Urinary bladder (tissue), 4 donors: ENCODE measurements around the gene CFHR5. TPM values are rescaled to one million over a fixed set of nuclear protein-coding genes. Genes with fewer than 3 reads are reported as not detected.
"Not testable (repeated sequence)": the region's sequence is repeated elsewhere in the genome, so short reads cannot be mapped to it uniquely, and the experiment has no call there.

Experiments used
- DNase-seq: peaks from one replicate; pipeline ENCODE4 v3.0.0-alpha.2; 2015; ENCODE audit errors: extremely low spot score
- H3K27ac ChIP-seq: one replicate; pipeline ENCODE4 v1.5.1; 2013; ENCODE audit warnings: low read depth, mild to moderate bottlenecking, moderate library complexity
- H3K36me3 ChIP-seq: one replicate; pipeline ENCODE4 v1.6.1; 2013; ENCODE audit warnings: mild to moderate bottlenecking, moderate library complexity; ENCODE audit not compliant: insufficient read depth
- H3K4me1 ChIP-seq: one replicate; pipeline ENCODE4 v1.6.1; 2013; ENCODE audit warnings: mild to moderate bottlenecking, moderate library complexity; ENCODE audit not compliant: insufficient read depth
- H3K4me3 ChIP-seq: one replicate; pipeline ENCODE4 v1.5.1; 2013; ENCODE audit warnings: low read depth, low read length
- WGBS: extraction: QIAGEN DNeasy Blood & Tissue Kit; methylation state at CpG from one replicate; pipeline ENCODE4 v1.1.7; 2013; 5-methylcytosine and 5-hydroxymethylcytosine counted together
- polyA plus RNA-seq: library from polyadenylated mRNA; stranded (reverse); fragments of 200-250 nt; gene quantifications from one replicate; pipeline ENCODE4 v1.2.3, GENCODE V29; 2013
- total RNA-seq: library from RNA; depleted of rRNA; stranded (reverse); fragments of >200 nt; gene quantifications from one replicate; pipeline ENCODE4 v1.2.3, GENCODE V29; 2014
- donor health status: healthy with polysubstance abuse.
- donor health status: healthy.

CFHR5 gene
- total and polyA plus RNA-seq, 2 donors = 0.05 TPM; not detected in 1

DNA sequence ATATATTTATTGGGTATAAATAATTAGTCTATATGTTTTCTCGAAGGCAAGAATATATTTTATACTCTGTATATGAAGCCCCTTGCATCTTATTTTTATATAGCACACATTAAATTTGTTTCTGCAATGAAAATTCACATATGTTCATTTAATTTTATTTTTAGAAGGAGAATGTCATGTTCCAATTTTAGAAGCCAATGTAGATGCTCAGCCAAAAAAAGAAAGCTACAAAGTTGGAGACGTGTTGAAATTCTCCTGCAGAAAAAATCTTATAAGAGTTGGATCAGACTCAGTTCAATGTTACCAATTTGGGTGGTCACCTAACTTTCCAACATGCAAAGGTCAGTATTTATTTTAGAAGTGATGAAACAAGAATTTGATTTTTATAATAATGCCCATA lies 16.6 kb downstream of the CFHR5 start:
- H3K36me3 ChIP-seq = no peaks in the 10 kb centered on the region
- H3K4me1 ChIP-seq = no peaks in the 10 kb centered on the region
- DNase-seq = no peak
- 54% methylated on average over 2 of the region's 2 CpGs for WGBS
- H3K27ac ChIP-seq = no peak overlapping the region
- H3K4me3 ChIP-seq = no peak overlapping the region

DNA sequence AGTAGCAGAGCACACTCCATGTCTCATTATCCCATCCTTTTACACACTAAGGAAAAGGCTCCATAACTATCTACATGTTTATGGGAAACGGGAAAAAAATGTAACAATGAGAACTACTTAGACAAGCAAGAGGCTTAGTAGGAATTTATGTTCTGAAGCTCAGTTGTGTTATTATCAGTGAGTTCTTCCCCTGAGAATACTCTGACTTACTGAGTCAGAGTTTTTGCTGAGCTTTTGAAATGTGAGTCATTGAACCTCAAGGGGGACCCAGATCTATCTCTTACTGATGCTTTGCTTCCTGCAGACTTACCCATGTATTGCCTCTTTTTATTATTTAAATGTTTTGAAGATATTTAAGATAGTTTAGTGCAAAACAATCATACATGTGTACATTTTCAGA lies 20.1 kb downstream of the CFHR5 start:
- Histone ChIP-seq H3K4me1 (no peaks in the 10 kb centered on the region), H3K36me3 (no peaks in the 10 kb centered on the region), H3K4me3 (no peak overlapping the region), H3K27ac (no peak overlapping the region)
- 26% methylated on average over 1 of the region's 1 CpG for WGBS
- DNase-seq = no peak

DNA sequence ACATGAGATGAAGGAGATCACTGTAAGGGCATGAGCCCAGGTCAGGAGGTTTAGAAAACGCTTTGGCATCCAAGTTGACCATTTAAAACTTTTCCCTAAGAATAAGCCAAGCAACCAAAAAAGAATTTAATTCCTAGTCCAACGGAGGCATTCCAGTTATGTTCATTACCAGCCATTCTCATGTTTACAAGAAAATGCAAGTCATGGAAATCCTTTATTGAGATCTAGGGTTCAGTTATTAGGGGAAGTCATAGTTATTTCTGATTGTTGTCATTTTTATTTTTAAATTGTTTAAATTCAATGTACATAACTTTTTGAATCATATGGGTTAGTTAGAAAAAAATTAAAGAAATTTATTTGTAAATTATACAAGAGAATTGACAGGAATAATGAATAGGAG lies 24.5 kb downstream of the CFHR5 start:
- 80% methylated on average over 2 of the region's 2 CpGs for WGBS
- Histone ChIP-seq H3K4me1 (no peaks in the 10 kb centered on the region), H3K27ac (no peak overlapping the region), H3K4me3 (no peak overlapping the region), H3K36me3 (no peaks in the 10 kb centered on the region)
- DNase-seq = no peak

DNA sequence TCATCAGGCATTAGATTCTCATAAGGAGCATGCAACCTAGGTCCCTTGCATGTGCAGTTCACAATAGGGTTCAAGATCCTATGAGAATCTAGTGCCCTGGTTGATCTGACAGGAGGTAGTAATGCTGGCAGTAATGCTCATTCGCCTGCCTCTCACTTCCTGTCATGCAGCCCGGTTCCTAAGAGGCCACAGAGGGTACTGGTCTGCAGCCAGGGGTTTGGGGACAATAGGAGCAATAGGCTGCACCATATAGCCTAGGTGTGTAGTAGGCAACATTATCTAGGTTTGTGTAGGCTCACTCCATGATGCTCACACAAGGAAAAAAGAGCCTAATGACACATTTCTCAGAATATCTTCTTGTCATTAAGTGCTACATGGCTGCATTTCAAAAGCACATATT lies 25.8 kb downstream of the CFHR5 start:
- Histone ChIP-seq H3K36me3 (no peaks in the 10 kb centered on the region), H3K27ac (no peak overlapping the region), H3K4me1 (no peaks in the 10 kb centered on the region), H3K4me3 (no peak overlapping the region)
- WGBS = 72% methylated on average over 2 of the region's 2 CpGs
- no peak for DNase-seq

DNA sequence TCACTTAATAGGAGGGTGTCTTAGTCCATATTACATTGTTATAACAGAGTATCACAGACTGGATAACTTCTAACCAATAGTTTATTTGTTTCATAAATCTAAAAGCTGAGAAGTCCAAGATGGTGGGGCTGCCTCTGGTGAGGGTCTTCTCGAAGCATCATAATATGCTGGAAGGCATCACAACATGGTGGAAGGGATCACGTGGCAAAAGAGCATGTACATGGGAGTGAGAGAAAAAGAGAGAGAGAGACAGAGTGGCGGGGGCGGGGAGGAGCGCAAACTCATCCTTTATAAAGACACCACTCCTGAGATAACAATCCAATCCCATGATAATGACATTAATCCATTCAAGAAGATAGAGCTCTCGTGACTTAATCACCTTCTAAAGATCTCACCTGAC lies 31.5 kb downstream of the CFHR5 start:
- no peak overlapping the region for H3K27ac ChIP-seq
- DNase-seq = no peak
- no peaks in the 10 kb centered on the region for H3K36me3 ChIP-seq
- no peak overlapping the region for H3K4me3 ChIP-seq
- 82% methylated on average over 6 of the region's 6 CpGs for WGBS
- H3K4me1 ChIP-seq = no peaks in the 10 kb centered on the region

DNA sequence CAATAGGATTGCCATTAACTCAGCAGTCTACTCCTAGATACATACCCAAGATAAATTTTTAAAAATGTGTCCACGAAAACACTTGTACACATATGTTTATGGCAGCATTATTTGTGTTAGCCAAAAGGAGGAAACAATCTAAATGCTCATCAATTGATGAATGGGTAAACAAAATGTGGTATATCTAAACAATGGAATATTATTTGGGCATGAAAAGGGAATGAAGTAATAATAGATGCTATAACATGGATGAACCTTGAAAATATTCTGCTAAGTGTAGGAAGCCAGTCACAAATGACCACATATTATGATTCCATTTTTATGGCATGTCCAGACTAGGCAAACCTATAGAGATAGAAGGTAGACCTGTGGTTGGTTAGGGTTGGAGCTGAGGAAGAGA lies 34.3 kb downstream of the CFHR5 start:
- no peak overlapping the region for H3K27ac ChIP-seq
- no peak for DNase-seq
- no peaks in the 10 kb centered on the region for H3K4me1 ChIP-seq
- H3K4me3 ChIP-seq = no peak overlapping the region
- WGBS = 96% methylated on average over 1 of the region's 1 CpG
- no peaks in the 10 kb centered on the region for H3K36me3 ChIP-seq

DNA sequence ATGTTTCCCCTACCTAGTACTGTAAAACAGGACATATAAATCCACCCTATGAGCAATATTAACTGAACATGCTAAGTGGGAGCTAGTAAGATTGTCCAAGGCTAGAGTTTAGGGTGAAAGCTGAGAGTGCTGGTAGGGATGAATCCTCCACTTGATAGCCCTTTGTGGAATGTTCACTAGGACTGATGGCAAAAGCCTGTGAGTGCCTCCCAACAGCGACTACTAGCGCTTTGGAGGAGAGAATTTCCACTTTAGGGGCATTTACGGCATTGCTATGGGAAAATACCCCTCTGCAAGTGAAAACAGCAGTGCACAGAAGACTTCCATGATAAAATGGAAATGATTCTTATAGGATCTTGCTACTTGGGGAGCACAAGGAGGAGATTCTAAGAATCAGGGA lies 35.9 kb downstream of the CFHR5 start:
- H3K36me3 ChIP-seq = no peaks in the 10 kb centered on the region
- H3K4me3 ChIP-seq = no peak overlapping the region
- WGBS = 86% methylated on average over 3 of the region's 3 CpGs
- DNase-seq = no peak
- H3K4me1 ChIP-seq = no peaks in the 10 kb centered on the region
- no peak overlapping the region for H3K27ac ChIP-seq

GRCh38 chr1:197016751-197017150 lies 39.4 kb downstream of the CFHR5 start:
- no peak overlapping the region for H3K27ac ChIP-seq
- H3K36me3 ChIP-seq = no peaks in the 10 kb centered on the region
- no peaks in the 10 kb centered on the region for H3K4me1 ChIP-seq
- no peak for DNase-seq
- no peak overlapping the region for H3K4me3 ChIP-seq
- 89% methylated on average over 1 of the region's 1 CpG for WGBS

- Histone ChIP-seq H3K36me3 (no peaks in the 10 kb centered on the region), H3K4me3 (no peak overlapping the region), H3K4me1 (no peaks in the 10 kb centered on the region), H3K27ac (no peak overlapping the region)
- WGBS = 68% methylated on average over 8 of the region's 8 CpGs
- no peak for DNase-seq
These were observed 40.3 kb downstream of the CFHR5 start for GRCh38 chr1:197017558-197018146.

DNA sequence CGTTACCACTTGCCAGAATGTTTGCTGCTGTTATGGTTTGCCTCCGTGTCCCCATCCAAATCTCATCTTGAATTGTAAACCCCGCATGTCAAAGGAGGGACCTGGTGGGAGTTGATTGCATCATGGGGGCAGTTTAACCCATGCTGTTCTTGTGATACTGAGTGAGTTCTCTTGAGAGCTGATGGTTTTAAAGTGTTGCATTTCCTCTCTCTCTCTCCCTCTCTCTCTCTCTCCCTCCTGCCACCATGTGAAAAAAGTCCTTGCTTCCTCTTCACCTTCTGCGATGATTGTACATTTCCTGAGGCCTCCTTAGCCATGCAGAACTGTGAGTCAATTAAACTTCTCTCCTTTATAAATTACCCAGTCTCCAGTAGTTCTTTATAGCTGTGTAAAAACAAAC lies 44.4 kb downstream of the CFHR5 start:
- DNase-seq = no peak
- Histone ChIP-seq H3K4me1 (no peaks in the 10 kb centered on the region), H3K27ac (no peak overlapping the region), H3K4me3 (no peak overlapping the region), H3K36me3 (no peaks in the 10 kb centered on the region)
- 27% methylated on average over 4 of the region's 4 CpGs for WGBS

- Histone ChIP-seq H3K4me3 (no peak overlapping the region), H3K36me3 (no peaks in the 10 kb centered on the region), H3K27ac (no peak overlapping the region), H3K4me1 (no peaks in the 10 kb centered on the region)
- 78% methylated on average over 1 of the region's 1 CpG for WGBS
- no peak for DNase-seq
These were observed 47.1 kb downstream of the CFHR5 start for GRCh38 chr1:197024460-197024859.

DNA sequence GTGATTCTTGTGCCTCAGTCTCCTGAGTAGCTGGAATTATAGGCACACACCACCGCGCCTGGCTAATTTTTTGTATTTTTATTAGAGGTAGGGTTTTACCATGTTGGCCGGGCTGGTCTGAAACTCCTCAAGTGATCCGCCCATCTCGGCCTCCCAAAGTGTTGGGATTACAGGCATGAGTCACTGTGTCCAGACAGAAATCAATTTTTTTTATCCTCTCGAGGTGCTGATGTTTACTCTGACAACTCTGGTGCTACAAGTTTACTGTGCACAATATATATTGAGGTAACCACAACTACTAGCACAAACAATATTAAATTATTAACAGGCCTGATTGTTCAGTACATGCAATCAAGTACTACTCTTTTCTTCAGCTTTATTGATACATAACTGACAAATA lies 50.0 kb downstream of the CFHR5 start:
- WGBS = 81% methylated on average over 6 of the region's 6 CpGs
- no peak for DNase-seq
- Histone ChIP-seq H3K36me3 (no peaks in the 10 kb centered on the region), H3K4me3 (no peak overlapping the region), H3K4me1 (no peaks in the 10 kb centered on the region), H3K27ac (no peak overlapping the region)

DNA sequence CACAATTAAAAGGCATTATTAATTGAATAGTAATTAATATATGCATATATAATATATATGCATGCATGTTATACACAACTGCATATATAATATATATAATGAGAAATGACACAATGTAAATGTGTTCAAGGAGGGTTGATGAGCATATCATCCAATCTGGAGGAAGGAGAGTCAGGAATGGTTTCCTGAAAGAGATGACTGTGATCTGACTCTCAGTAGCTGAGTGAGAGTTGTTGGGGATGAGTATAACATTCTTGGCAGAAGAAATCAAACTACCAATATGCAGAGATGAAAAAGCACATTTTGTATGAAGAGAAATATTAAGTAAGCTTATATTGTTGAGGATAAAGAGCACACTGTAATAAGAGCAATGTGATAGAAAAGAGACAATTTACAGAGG lies 52.4 kb downstream of the CFHR5 start:
- H3K36me3 ChIP-seq = no peaks in the 10 kb centered on the region
- no peak overlapping the region for H3K4me3 ChIP-seq
- DNase-seq = no peak

GRCh38 chr1:197034631-197035339 lies 57.4 kb downstream of the CFHR5 start:
- H3K36me3 ChIP-seq, H3K4me3 ChIP-seq, H3K27ac ChIP-seq, H3K4me1 ChIP-seq, DNase-seq: not testable (repeated sequence)
- 67% methylated on average over 6 of the region's 6 CpGs for WGBS

More for the DNA sequence above, 52.4 kb downstream of the CFHR5 start:
- H3K27ac ChIP-seq = no peak overlapping the region
- no peaks in the 10 kb centered on the region for H3K4me1 ChIP-seq
